ENCODE results near the gene NAALADL2. TPM values are rescaled to one million over a fixed set of nuclear protein-coding genes. Genes with fewer than 3 reads are reported as not detected.

The NAALADL2 gene
- total and polyA plus RNA-seq, 2 of the 8 experiments (the other 6 are each of a cell fraction or from before 2014, with no cell fraction given): 0.12 to 0.22 TPM

DNA sequence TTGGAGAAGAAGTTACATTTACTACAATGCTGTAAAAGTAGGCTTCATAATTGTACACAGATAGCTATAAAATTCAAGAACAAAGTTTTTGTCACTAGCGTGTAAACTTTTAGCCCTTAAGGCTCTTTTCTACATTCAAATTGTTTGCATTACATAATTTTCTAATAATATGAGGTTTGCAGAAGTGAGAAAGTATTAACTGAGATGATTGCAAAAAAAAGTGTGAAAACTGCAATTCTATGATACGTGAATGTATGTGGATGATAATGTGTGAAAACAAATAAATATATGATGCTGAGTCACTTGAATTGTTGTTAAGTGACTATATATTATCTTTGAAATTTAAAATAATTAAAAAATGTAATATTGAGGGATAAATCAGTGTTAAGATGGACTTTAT is 557.5 kb downstream of the NAALADL2 start:
- ChIA-PET CTCF (ENCODE audit: partially characterized antibody) (no interaction called here), POLR2A (ENCODE audit: partially characterized antibody) (no interaction called here)
- no peak overlapping the region for H2BK20ac ChIP-seq (ENCODE audit: low read length)
- H3K4me3 ChIP-seq (ENCODE audit: extremely low read depth in 1 of 4, insufficient read depth in 2 of 4, low read depth in 3 of 4, low read length in 4 of 4): no peak overlapping the region
- no peaks in the 10 kb centered on the region for H3K23me2 ChIP-seq (ENCODE audit: low read depth, low read length)
- H3K36me3 ChIP-seq (ENCODE audit: control insufficient read depth in 2 of 4, insufficient read depth in 4 of 4, low read length in 3 of 4): no peaks in the 10 kb centered on the region
- H2BK120ac ChIP-seq (replicated peaks; ENCODE audit: low read depth, low read length): no peak overlapping the region
- H3K9ac ChIP-seq (replicated peaks in 1 of 4; ENCODE audit: extremely low read depth in 1 of 4, low read depth in 3 of 4, low read length in 3 of 4): no peak overlapping the region
- no peak overlapping the region for H2AFZ ChIP-seq (ENCODE audit: low read length)
- no peak overlapping the region for H3K18ac ChIP-seq (ENCODE audit: extremely low read depth, low read length)
- TF ChIP-seq POLR2A (IDR thresholded peaks at IDR 0.05; ENCODE audit: control extremely low read depth in 1 of 2, low read depth in 2 of 2, low read length in 2 of 2): no peak
- H4K8ac ChIP-seq (ENCODE audit: extremely low read depth, insufficient read depth, low read length): no peak overlapping the region
- H3K9me3 ChIP-seq (ENCODE audit: insufficient read depth in 2 of 2, low read depth in 1 of 2, low read length in 1 of 2): no peaks in the 10 kb centered on the region
- H3K23ac ChIP-seq (ENCODE audit: insufficient read length): no peak overlapping the region
- no peaks in the 10 kb centered on the region for H3K27me3 ChIP-seq (replicated peaks in 1 of 4; ENCODE audit: control insufficient read depth in 3 of 4, extremely low read depth in 1 of 4, insufficient read depth in 3 of 4, low read length in 3 of 4)
- DNase-seq (ENCODE audit: low read depth in 1 of 2, low spot score in 2 of 2) (no peak), FAIRE-seq (no peak)
- no peaks in the 10 kb centered on the region for H3K79me2 ChIP-seq (ENCODE audit: control insufficient read depth in 1 of 2, insufficient read depth in 2 of 2, low read length in 2 of 2)
- no peak overlapping the region for H3K4ac ChIP-seq (replicated peaks; ENCODE audit: insufficient read length, low read depth, low read length)
- no peak overlapping the region for H4K91ac ChIP-seq (replicated peaks; ENCODE audit: insufficient read length, low read length)
- no peak overlapping the region for H2BK15ac ChIP-seq (ENCODE audit: low read length)
- H2BK12ac ChIP-seq (ENCODE audit: low read depth, low read length): no peak overlapping the region
- H3K56ac ChIP-seq (replicated peaks; ENCODE audit: insufficient read length, low read depth, low read length): no peak overlapping the region
- no peaks in the 10 kb centered on the region for H3K4me1 ChIP-seq (replicated peaks in 1 of 4; ENCODE audit: control insufficient read depth in 3 of 4, insufficient read depth in 4 of 4, low read length in 3 of 4)
- no peak overlapping the region for H4K5ac ChIP-seq (ENCODE audit: insufficient read length, low read depth, low read length)
- no peak overlapping the region for H3K14ac ChIP-seq (ENCODE audit: insufficient read length)
- H2AK5ac ChIP-seq (ENCODE audit: low read depth, low read length): no peak overlapping the region
- H2BK5ac ChIP-seq (ENCODE audit: low read depth, low read length): no peak overlapping the region
- no peak overlapping the region for H3K27ac ChIP-seq (ENCODE audit: low read depth, low read length)
- no peaks in the 10 kb centered on the region for H3K79me1 ChIP-seq (ENCODE audit: low read depth, low read length)
- 91% methylated on average over 2 of the region's 2 CpGs; no CpG with 5 or more reads in 1 of the 2 experiments for WGBS, 2 experiments (ENCODE audit: extremely low coverage in 1 of 2, insufficient coverage in 1 of 2, insufficient read length in 1 of 2, insufficient replicate concordance in 2 of 2, low coverage in 1 of 2, low lambda C conversion rate in 2 of 2, missing lambda C conversion rate in 1 of 2)
- H4K20me1 ChIP-seq (replicated peaks in 1 of 2; ENCODE audit: control insufficient read depth in 1 of 2, insufficient read depth in 2 of 2, low read length in 2 of 2): no peaks in the 10 kb centered on the region
- H3K4me2 ChIP-seq (ENCODE audit: insufficient read depth in 1 of 2, low read depth in 2 of 2, low read length in 2 of 2): no peak overlapping the region
